ENCODE results near the gene NEFH.
A peak's percentile ranks its signal among the peaks of the same experiment; 100 is the strongest.

The NEFH gene

DNA sequence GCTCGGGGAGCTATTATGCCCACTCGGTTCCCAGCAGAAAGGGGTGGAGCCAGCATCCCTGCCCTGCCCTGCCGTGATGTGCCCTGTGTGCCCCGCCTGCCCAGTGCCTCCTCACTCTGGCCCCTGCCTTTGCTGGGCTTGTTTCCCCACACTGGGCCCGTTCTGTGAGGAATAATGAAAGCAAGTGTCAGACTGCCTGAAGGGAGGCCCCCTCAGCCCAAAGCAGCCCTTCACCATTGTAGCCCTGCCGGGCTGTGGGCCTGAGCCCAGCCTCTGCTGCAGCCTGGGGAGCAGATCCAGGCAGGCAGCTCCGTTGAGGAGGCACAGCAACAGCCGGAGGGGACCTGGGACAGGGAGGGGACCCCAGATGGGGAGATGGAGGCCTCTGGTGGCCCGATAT, 20.2 kb upstream of the NEFH start:
- DNase-seq: no peak

DNA sequence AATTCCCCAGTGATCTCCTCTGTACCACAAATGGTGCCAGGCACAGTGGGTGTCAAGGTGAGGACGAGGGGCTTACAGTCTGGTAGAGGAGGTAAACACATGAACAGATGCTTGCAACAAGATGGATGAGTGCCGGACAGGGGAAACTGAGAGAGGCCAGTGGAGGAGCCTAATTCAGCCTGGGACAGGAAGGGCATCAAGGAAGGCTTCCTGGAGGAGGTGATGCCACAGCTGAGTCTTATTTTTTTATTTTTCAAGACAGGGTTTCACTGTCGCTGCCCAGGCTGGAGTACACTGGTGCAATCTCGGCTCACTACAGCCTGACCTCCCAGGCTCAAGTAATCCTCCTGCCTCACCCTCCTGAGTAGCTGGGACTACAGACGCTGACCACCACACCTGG, 18.8 kb upstream of the NEFH start:
- no peak for DNase-seq

DNA sequence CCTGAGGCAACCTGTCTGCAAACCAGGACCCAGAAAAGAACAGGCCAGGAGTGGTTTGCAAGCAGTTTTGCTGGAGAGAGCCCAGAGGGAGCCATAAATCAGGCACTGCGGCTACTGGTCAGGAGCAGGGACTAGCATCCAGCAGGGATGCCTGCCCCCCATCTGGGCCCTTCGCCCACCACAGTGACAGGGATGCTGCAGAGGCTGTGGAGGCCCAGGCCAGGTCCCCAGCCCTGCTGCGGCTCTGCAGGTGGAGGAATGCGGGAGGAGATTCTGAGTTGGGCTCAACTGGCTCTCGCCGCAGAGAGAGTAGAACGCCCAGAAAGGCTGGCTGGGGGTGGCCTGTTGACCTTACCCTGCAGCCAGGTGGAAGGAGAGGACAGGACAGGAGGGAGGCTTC, 16.4 kb upstream of the NEFH start:
- DNase-seq: no peak

DNA sequence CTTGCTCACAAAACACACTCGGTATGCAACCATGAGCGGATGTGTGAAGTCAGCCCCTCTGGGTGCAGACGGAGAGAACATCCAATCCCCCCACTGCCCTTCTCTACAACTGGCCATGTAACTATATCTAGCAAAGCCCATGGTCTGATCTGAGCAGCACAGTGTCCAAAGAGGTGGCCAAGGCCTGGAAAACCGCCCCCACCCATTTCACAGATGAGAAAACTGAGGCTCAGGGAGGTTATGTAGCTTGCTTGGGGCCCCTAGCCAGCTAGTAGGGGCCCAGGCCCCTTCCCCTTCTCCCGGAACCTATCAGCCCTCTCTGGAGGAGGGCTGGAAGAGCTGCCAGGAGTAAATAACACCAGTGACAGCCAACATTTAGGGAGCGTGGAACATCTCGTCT, 15.4 kb upstream of the NEFH start:
- DNase-seq: no peak

DNA sequence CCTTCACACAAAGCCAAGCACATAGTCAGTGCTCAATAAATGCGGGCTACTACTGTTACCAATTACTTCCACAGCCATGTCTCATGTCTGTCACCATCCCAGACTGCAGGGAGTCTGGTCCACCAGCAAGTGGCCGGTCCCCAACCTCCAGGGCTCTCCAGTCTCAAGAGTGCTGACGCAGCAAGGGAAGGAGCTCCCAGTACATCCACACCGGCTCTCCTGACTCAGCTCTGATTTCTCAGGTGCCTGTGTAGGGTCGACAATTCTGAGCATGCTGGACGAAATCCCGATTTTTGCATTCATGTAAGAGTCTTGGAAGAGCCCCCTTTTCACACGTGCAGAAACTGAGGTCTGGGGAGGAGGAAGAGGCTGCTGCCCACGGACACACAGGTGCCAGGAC, 10.3 kb upstream of the NEFH start:
- no peak for DNase-seq

DNA sequence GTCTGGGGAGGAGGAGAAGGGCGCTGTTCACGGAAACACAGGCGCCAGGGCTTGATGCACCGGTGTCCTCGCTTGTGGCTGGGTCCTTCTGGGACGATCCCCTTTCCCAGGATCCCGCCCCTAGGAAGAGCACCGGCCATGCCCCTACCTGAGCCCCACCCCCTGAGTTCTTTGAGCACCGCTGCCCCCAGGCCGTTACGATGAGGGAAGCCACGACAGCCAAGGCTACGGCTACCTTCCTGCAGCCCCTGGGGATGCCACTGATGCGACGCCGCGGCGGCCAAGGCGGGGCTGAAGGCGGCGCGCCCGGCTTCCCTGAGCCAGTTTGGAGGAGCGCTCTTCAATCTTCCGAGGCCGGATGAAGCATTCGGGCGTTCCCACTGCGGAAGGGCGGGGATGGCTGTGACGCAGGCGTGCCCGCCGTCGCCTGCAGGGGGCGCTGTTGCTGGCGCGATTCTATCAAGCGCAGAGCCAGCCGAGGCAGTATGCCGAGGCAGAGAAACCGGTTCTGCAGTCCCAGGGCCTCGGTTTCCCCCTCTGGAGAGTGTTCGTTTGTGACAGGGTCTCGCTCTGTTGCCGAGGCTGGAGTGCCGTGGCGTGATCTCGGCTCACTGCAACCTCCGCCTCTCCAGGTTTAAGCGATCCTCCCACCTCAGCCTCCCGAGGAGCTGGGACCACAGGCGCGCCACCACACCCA, 9.7 kb upstream of the NEFH start:
- DNase-seq: peak in 18 of 56 donors; percentile 3 to 52 (median 14)

DNA sequence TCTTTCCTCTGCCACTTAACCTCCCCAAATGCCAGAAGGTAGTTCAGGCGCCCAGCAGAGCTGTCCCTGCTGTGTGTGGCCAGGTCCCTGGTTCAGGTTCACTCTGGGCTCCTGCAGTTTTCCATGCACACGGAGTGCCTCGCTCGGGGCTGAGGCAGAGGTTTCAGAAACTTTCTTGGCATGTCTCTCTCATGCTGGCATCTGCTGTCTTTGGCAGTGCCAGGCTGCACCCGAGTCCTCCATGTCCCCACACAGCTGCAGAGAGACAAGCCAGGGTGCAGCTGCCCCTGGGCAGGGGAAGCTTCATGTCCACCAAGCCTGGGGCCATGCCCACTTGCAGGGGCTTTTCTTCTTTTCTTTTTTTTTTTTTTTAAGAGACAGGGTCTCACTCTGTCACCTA, 7.0 kb upstream of the NEFH start:
- no peak for DNase-seq

DNA sequence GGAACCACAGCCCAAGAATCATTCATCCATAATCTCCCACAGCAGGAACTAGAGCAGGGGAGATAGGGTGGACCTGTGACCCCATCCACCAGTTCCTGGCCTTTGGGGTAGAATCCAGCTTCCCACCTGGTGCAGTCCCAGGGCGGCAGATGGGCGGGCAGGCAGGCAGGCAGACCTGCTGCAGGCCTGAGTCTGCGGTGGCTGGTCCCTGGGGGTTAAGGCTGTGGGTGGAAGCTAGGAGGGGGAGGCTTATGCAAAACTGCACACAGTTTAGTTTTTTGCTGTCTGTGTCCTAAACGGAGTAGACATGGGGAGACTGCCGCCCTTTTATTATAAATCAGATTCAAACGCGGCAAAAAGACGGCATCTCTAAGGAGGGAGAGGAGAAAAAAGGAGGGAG, 4.5 kb upstream of the NEFH start:
- no peak for DNase-seq

DNA sequence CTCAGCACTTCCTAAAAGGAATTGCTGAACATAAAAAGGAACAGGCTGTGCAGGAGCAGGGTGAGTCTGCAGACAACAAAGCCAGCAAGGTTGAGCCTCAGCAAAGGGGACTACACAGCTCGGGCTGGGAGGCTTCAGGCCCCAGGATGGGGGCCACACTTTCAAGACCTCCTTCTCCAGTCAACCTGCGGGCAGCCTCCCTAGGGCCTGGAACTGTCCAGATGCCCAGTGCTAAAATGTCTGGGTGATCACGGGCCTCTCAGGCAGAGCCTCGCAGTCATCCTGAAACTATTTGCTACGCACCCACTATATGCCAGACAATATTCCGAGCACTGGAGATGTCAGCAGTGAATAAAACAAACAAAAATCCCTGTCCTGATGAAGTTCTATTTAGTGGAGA, 3.9 kb upstream of the NEFH start:
- no peak for DNase-seq

DNA sequence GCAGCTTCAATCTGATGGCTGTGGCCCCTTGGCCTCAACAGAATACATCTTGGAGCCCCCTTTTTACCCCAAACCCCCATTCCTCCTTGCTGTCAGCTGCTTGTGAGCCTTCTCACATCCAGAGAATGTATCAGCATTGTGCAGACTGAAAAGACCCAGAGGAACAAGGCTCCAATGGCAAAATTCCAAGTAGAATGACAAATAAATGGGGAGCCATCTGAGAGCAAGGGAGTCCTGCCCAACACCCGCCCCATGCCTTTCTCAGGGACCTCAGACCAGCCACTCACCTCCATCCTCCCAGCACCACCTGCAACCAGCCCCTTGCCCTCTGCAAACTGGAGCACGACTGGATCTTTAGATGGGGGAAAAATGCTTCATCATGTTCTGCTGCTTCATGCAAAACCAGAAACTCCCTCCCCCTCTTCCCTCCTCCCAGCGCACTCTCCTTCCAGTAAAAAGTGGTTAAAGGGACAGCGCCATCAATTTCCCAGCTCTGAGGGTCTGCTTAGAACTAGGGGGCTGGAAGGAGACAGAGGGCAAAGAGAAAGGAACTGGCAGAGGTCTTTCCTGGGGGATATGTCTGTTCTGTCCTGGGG, 2.2 kb upstream of the NEFH start:
- DNase-seq: peak in 17 of 56 donors; percentile 6 to 41 (median 18)

DNA sequence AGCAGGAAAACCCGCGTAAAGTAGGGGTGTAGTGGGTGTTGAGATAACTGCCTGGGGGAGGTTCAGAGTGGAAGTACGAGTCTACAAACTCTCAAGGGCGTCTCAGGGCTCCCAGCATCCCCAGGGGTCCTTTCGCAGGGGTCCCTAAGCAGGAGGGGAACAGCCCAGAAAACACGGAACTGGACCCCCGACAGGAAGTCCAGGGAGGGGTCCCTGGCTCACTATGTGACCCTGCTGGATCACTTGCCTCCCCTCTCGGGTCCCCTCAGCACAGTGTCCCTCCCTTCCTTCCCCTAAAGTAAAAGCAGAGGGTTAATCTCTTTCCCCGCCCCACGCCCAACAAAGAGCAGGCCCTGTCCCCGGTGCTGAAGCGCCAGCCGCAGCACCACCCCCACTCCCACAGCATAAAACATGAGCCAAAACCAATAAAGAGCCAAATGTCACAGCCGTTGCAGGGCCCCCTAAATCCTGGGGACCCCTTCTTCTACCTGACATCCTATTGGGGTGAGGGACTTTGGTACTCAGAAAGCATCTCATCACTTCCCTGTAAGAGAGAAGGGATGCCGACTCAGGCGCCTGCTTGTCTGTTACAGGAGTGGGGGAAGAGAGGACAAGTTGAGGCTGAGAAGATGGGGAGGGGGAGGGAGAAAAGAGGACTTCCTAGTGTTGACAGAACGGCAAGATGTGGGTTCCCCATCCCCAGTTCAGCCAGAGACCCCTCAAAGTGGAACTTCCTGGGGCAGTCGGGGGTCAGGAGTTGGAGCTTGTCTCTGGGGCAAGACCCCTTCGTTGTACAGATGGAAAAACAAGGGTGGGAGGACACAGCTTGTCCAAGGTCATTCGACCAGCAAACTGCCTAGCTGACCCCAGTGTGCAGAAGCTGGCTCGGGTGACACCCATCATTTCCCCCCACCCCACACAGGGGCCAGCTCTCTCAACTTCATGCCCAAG, 1.4 kb upstream of the NEFH start:
- DNase-seq: peak in 13 of 56 donors; percentile 7 to 39 (median 15)

DNA sequence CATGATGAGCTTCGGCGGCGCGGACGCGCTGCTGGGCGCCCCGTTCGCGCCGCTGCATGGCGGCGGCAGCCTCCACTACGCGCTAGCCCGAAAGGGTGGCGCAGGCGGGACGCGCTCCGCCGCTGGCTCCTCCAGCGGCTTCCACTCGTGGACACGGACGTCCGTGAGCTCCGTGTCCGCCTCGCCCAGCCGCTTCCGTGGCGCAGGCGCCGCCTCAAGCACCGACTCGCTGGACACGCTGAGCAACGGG, 169 bp downstream of the NEFH start:
- DNase-seq: no peak

DNA sequence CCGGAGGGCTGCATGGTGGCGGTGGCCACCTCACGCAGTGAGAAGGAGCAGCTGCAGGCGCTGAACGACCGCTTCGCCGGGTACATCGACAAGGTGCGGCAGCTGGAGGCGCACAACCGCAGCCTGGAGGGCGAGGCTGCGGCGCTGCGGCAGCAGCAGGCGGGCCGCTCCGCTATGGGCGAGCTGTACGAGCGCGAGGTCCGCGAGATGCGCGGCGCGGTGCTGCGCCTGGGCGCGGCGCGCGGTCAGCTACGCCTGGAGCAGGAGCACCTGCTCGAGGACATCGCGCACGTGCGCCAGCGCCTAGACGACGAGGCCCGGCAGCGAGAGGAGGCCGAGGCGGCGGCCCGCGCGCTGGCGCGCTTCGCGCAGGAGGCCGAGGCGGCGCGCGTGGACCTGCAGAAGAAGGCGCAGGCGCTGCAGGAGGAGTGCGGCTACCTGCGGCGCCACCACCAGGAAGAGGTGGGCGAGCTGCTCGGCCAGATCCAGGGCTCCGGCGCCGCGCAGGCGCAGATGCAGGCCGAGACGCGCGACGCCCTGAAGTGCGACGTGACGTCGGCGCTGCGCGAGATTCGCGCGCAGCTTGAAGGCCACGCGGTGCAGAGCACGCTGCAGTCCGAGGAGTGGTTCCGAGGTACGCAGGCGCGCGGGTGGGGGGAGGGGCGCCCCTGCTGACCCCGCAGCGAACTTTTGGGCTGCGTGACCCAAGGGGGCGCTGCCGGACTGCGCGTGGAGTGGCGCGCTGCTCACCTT, 670 bp downstream of the NEFH start:
- DNase-seq: peak in 35 of 56 donors; percentile 8 to 75 (median 48)

DNA sequence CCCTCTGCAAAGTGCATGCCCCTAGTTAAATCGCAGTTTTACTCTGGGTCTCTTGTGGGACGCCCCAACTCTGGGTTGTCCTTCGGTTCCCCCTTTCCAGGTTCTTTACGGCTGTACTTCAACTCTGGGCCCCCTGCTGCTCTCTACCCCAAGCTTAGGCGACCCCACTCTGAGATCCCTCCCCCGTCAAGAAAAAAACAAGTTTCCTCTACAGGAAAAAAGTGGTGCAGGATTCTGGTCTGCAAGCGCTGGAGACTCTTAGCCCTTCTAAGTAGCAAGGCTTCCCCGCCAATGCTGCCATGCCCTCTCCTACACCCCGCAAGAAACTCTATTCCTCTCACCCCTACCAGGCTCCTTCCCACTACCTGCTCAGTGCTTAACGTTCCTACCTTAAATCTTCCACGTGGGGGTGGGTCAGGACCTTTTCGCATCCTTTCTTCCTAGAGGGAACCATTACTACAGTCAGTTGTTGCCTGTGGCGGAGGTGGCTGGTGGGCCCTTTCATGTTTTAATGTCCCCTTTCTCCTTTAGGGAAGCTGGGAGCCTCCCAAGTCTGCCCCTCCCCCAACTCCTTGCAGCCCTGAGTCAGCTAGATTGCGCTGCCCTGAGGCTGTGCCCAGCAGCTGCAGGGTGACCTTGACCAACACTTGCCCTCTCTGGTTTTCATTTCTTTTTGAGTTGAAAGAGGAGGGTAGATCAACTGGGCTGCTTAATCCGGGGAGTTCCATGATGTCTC, 1.4 kb downstream of the NEFH start:
- peak in 1 of 56 donors; percentile 3 for DNase-seq

DNA sequence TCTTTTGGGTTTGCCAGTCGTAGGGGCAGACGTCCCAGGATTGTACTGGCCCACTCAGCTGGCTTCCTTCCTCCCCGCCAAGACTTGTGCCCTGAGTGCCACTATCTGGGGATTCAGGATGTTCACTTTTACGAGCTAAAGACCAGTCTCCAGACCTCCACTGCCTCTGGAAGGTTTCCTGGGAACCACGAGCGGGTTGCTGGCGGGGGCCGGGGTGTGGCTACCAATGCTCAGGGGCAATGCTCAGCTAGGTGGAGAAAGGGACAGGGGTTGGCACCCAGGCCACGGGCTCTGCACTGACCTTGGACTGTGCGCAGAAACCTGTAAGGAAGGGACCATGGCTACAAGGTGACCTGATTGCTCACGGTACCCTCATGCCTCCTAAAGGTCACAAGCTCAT, 2.2 kb downstream of the NEFH start:
- DNase-seq: no peak

DNA sequence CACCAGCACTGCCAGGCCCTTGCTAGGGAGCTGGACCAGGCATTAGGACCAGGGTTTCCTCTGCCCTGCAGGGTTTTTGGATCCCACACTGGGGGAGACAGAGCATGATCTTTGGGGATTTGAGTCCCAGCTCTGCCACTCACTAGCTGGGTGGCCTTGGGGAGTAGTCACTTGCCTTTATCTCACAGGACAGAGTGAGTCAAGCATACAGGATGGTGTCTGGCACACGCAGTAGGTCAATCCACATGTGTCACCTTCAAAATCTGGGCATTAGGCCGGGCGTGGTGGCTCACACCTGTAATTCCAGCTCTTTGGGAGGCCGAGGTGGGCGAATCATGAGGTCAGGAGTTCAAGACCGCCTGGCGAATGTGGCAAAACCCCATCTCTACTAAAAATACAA, 2.7 kb downstream of the NEFH start:
- no peak for DNase-seq

DNA sequence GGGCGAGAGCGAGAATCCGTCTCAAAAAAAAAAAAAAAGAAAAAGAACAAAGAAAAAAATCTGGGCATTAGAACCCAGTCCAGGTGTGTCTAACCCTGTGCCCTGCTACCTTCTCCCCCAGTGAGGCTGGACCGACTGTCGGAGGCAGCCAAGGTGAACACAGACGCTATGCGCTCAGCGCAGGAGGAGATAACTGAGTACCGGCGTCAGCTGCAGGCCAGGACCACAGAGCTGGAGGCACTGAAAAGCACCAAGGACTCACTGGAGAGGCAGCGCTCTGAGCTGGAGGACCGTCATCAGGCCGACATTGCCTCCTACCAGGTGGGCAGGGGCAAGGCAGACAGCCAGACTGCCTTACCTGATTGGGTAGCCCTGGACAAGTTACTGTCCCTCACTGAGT, 3.2 kb downstream of the NEFH start:
- no peak for DNase-seq

DNA sequence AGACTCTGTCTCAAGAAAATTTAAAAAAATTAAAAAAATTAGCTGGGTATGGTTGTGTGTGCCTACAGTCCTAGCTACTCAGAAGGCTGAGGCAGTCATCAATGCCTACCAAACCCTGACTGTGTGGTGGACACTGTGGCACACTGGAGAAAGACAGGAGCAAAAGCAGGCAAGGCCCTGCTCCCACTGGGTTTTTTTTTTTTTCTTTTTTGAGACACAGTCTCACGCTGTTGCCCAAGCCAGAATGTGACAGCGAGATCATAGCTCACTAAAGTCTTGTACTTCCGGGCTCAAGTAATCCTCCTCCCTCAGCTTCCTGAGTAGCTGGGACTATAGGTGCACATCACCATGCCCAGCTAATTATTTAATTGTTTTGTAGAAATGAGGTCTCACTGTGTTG, 4.6 kb downstream of the NEFH start:
- no peak for DNase-seq

DNA sequence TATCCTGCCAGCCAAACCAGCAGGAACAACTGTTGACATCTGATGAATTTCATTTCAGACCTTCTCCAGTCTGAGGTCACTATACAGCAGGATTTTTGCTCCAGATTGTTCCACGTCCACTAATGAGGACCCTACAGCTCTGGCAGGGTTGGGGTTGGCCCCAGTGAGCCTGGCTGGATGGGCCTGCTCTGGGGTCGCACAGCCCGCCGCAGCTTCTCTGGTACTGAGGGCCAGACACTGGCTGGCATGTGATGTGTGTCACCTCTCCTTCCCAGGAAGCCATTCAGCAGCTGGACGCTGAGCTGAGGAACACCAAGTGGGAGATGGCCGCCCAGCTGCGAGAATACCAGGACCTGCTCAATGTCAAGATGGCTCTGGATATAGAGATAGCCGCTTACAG, 5.4 kb downstream of the NEFH start:
- DNase-seq: no peak

DNA sequence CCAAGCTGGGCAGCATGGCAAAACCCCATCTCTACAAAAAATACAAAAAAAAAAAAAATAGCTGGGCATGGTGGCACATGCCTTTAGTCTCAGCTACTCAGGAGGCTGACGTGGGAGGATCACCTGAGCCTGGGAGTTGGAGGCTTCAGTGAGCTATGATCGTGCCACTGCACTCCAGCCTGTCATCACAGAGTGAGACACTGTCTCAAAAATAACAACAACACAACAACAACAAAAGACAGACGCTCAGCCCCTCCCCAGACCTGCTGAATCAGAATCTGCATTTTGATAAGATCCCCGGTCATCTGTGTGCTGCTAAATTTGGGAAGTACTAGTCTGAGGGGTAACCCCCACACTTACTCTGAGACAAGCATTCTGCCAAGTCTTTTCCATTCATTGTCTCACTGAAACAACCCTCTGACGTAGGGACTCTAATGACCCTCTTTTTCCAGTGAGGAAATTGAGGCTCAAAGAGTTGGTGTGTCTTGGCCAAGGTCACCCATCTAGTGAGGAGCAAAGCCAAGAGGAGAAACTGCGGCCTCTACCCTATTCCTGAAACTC, 7.5 kb downstream of the NEFH start:
- no peak for DNase-seq

Measured in nucleus accumbens (tissue), 56 donors.